GM18861 (cell line): Measurements from ENCODE around the gene CDC42SE2.
A peak's percentile ranks its signal among the peaks of the same experiment; 100 is the strongest.
"Not testable (repeated sequence)": the region's sequence is repeated elsewhere in the genome, so short reads cannot be mapped to it uniquely, and the experiment has no call there.

Experiments
- ATAC-seq: cut with Tn5 transposase; IDR thresholded peaks from one replicate; pipeline ENCODE4 v1.9.1; 2021; ENCODE audit not compliant: unreplicated experiment

CDC42SE2 gene

GRCh38 chr5:131316822-131317221 lies 53.0 kb downstream of the CDC42SE2 start:
- ATAC-seq: no peak

GRCh38 chr5:131318455-131318854 lies 54.6 kb downstream of the CDC42SE2 start:
- no peak for ATAC-seq

GRCh38 chr5:131321066-131321465 lies 57.2 kb downstream of the CDC42SE2 start:
- ATAC-seq: no peak

- no peak for ATAC-seq
These were observed 59.1 kb downstream of the CDC42SE2 start for GRCh38 chr5:131322926-131323325.

- ATAC-seq: no peak
These were observed 59.5 kb downstream of the CDC42SE2 start for GRCh38 chr5:131323378-131323777.

GRCh38 chr5:131324303-131324702 lies 60.5 kb downstream of the CDC42SE2 start:
- ATAC-seq: no peak

- ATAC-seq: no peak
These were observed 64.9 kb downstream of the CDC42SE2 start for GRCh38 chr5:131328536-131329285.

GRCh38 chr5:131329286-131329560 lies 65.4 kb downstream of the CDC42SE2 start:
- no peak for ATAC-seq

GRCh38 chr5:131330031-131330430 lies 66.2 kb downstream of the CDC42SE2 start:
- no peak for ATAC-seq

- ATAC-seq: not testable (repeated sequence)
These were observed 71.9 kb downstream of the CDC42SE2 start for GRCh38 chr5:131335756-131336155.

GRCh38 chr5:131336801-131337200 lies 72.9 kb downstream of the CDC42SE2 start:
- not testable (repeated sequence) for ATAC-seq

GRCh38 chr5:131337240-131338050 lies 73.6 kb downstream of the CDC42SE2 start:
- not testable (repeated sequence) for ATAC-seq

GRCh38 chr5:131338051-131338453 lies 74.2 kb downstream of the CDC42SE2 start:
- no peak for ATAC-seq

GRCh38 chr5:131344288-131344687 lies 80.4 kb downstream of the CDC42SE2 start:
- not testable (repeated sequence) for ATAC-seq

GRCh38 chr5:131346204-131346603 lies 82.4 kb downstream of the CDC42SE2 start:
- not testable (repeated sequence) for ATAC-seq

GRCh38 chr5:131353991-131354390 lies 90.1 kb downstream of the CDC42SE2 start:
- no peak for ATAC-seq

GRCh38 chr5:131355971-131356528 lies 92.2 kb downstream of the CDC42SE2 start:
- peak; percentile 41 for ATAC-seq

GRCh38 chr5:131356619-131357018 lies 92.8 kb downstream of the CDC42SE2 start:
- ATAC-seq: no peak

- ATAC-seq: peak; percentile 40
These were observed 94.1 kb downstream of the CDC42SE2 start for GRCh38 chr5:131357739-131358561.

- no peak for ATAC-seq
These were observed 97.9 kb downstream of the CDC42SE2 start for GRCh38 chr5:131361677-131362315.
